B cell (primary cell): ENCODE measurements around the gene TTC4. TPM values are rescaled to one million over a fixed set of nuclear protein-coding genes. Genes with fewer than 3 reads are reported as not detected.

Experiments used
- ATAC-seq: fragments of 200-7000 bp; cut with Tn5 transposase; one replicate; pipeline ENCODE4 v1.10.0; 2021; ENCODE audit warnings: low read depth, mild to moderate bottlenecking, moderate number of reproducible peaks, moderate library complexity
- CTCF ChIA-PET: fragments of 350-600 bp; sonication (Branson Sonifier 250); formaldehyde crosslinking; loops from one replicate; lab custom pipeline; 2021; ENCODE audit warnings: antibody characterized with exemption, inconsistent platforms; lab: Charles Lee
- POLR2A ChIA-PET: fragments of 350-600 bp; sonication (Branson Sonifier 250); formaldehyde crosslinking; loops from one replicate; lab custom pipeline; 2021; ENCODE audit warnings: antibody characterized with exemption; lab: Charles Lee
- DNase-seq: peaks from one replicate; pipeline ENCODE4 v3.0.0; 2013
- H2AFZ ChIP-seq: 2 replicates; pipeline ENCODE4 v1.6.1; 2012; ENCODE audit warnings: mild to moderate bottlenecking, low read depth, low read length; ENCODE audit not compliant: insufficient read depth, poor library complexity, severe bottlenecking
- H3K27ac ChIP-seq, 2 donors: 1 replicate in 1 of 2; 2 replicates in 1 of 2; pipeline ENCODE4 v1.5.1; 2012 to 2013; ENCODE audit warnings: low read length in 2 of 2, mild to moderate bottlenecking in 2 of 2, moderate library complexity in 1 of 2
- H3K27me3 ChIP-seq, 4 experiments: fragments of 200-600 bp in 1 of 4; sonication (generic) in 1 of 4; replicated peaks in 1 of 4; 1 replicate in 2 of 4; 2 replicates in 2 of 4; pipeline versions ENCODE4 v1.6.1 to v1.7.0; 2013 to 2016; ENCODE audit warnings: low read length in 3 of 4, mild to moderate bottlenecking in 2 of 4, mixed read lengths in 1 of 4, moderate library complexity in 1 of 4; ENCODE audit not compliant: insufficient read depth in 4 of 4, control insufficient read depth in 3 of 4; ENCODE audit errors: control extremely low read depth in 1 of 4
- H3K36me3 ChIP-seq, 2 experiments: replicated peaks in 1 of 2; 1 replicate in 1 of 2; 2 replicates in 1 of 2; pipeline versions ENCODE4 v1.6.1 to v1.7.1; 2013; ENCODE audit warnings: low read length in 1 of 2; ENCODE audit not compliant: insufficient read depth in 2 of 2, control insufficient read depth in 1 of 2; ENCODE audit errors: control extremely low read depth in 1 of 2, extremely low read depth in 1 of 2
- H3K4me1 ChIP-seq, 2 donors: fragments of 200-600 bp in 1 of 2; sonication (generic) in 1 of 2; 1 replicate in 1 of 2; 2 replicates in 1 of 2; pipeline versions ENCODE4 v1.5.1 to v1.6.1; 2013 to 2017; ENCODE audit warnings: low read length in 2 of 2; ENCODE audit not compliant: control insufficient read depth in 2 of 2, insufficient read depth in 2 of 2
- H3K4me2 ChIP-seq: replicated peaks from 2 replicates; pipeline ENCODE3; 2012; ENCODE audit warnings: mild to moderate bottlenecking, low read depth, low read length; ENCODE audit not compliant: poor library complexity, severe bottlenecking
- H3K4me3 ChIP-seq, 5 experiments: fragments of 200-600 bp in 1 of 5; sonication (generic) in 1 of 5; 1 replicate in 3 of 5; 2 replicates in 2 of 5; pipeline versions ENCODE4 v1.5.1 to v1.7.0; 2011 to 2016; ENCODE audit warnings: low read length in 4 of 5, mild to moderate bottlenecking in 4 of 5, low read depth in 2 of 5, control low read depth in 1 of 5, moderate library complexity in 1 of 5; ENCODE audit not compliant: insufficient read depth in 1 of 5; ENCODE audit errors: control extremely low read depth in 1 of 5, extremely low read depth in 1 of 5
- H3K79me2 ChIP-seq: fragments of 200-600 bp; sonication (generic); one replicate; pipeline ENCODE4 v1.6.0; 2016; ENCODE audit warnings: low read length; ENCODE audit not compliant: control insufficient read depth, insufficient read depth
- H3K9ac ChIP-seq: fragments of 200-600 bp; sonication (generic); 2 replicates; pipeline ENCODE4 v1.6.1; 2017; ENCODE audit warnings: mild to moderate bottlenecking, low read length, moderate library complexity
- H3K9me3 ChIP-seq, 3 donors: one replicate each; pipeline versions ENCODE4 v1.6.1 to v1.7.1; 2013; ENCODE audit warnings: low read length in 2 of 3; ENCODE audit not compliant: control insufficient read depth in 2 of 3, insufficient read depth in 1 of 3; ENCODE audit errors: control extremely low read depth in 1 of 3
- H4K20me1 ChIP-seq: 2 replicates; pipeline ENCODE4 v1.6.0; 2012; ENCODE audit warnings: mild to moderate bottlenecking, low read length; ENCODE audit not compliant: insufficient read depth, control insufficient read depth, poor library complexity, severe bottlenecking
- H3K27ac Mint-ChIP-seq: one replicate; pipeline ENCODE4 v1.8.0; 2021; ENCODE audit warnings: mixed read lengths
- H3K27me3 Mint-ChIP-seq: one replicate; pipeline ENCODE4 v1.8.0; 2021; ENCODE audit warnings: mixed read lengths
- H3K4me1 Mint-ChIP-seq: one replicate; pipeline ENCODE4 v1.8.0; 2021; ENCODE audit warnings: mixed read lengths
- H3K4me3 Mint-ChIP-seq: one replicate; pipeline ENCODE4 v1.8.0; 2021; ENCODE audit warnings: mixed read lengths
- H3K9me3 Mint-ChIP-seq: one replicate; pipeline ENCODE4 v1.8.0; 2022; ENCODE audit warnings: mixed read lengths; ENCODE audit not compliant: insufficient read depth
- EZH2 ChIP-seq: IDR thresholded peaks from 2 replicates; pipeline ENCODE4 v1.6.1; 2012; ENCODE audit warnings: borderline replicate concordance, low read depth, mild to moderate bottlenecking, moderate library complexity, low read length; ENCODE audit not compliant: insufficient read depth, poor library complexity, severe bottlenecking
- WGBS: methylation state at CpG from one replicate; pipeline ENCODE4 v1.1.5; 2013; ENCODE audit warnings: missing lambda C conversion rate; ENCODE audit not compliant: insufficient coverage; 5-methylcytosine and 5-hydroxymethylcytosine counted together
- intact Hi-C: fragments of 100-400 bp; cut with micrococcal nuclease; formaldehyde crosslinking; loops from one replicate; pipeline ENCODE4 v1.10.0; 2022
- polyA plus RNA-seq: library from polyadenylated mRNA; depleted of rRNA; stranded (reverse); fragments of >200 nt; gene quantifications from 2 replicates; pipeline ENCODE4 v1.2.3, GENCODE V29; 2012
- total RNA-seq, 2 donors: library from RNA; stranded (reverse); fragments of 120-200 nt in 1 of 2; gene quantifications; 1 replicate in 1 of 2; 2 replicates in 1 of 2; pipeline versions ENCODE4 v1.2.3 to v1.2.4, GENCODE V29; 2013 to 2022
- TF ChIP-seq, protein P1 (sequence below): fragments of 200-600 bp; IDR thresholded peaks from one replicate; pipeline ENCODE4 v1.8.0; 2022; ENCODE audit warnings: antibody characterized with exemption, mild to moderate bottlenecking

The TTC4 gene
- total and polyA plus RNA-seq, 2 donors (not counting 1 experiment from before 2014, with no cell fraction given): 9.9 to 23.9 TPM

DNA sequence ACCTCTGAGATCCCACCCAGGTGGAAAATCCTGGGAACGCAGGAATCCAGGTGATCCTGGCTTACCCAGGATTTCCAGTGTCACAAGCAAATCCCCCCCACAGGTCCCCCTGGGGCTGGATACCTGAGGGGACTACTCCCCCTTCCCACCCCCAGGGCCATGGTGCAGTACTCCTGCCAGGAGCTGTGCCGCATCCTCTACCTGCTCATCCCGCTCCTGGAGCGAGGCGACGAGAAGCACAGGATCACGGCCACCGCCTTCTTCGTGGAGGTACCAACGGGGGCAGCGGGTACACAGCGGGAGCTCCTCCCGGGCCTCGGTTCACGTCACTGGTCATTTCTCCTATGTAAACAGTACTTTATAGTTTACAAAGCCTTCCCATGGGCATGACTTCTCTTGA lies 20.4 kb upstream of the TTC4 start:
- Histone ChIP-seq H3K4me2 (no peak overlapping the region), H3K9ac (no peak overlapping the region), H2AFZ (no peak overlapping the region), H3K9me3 (no peaks in the 10 kb centered on the region), H3K4me1 (no peaks in the 10 kb centered on the region), H3K79me2 (no peaks in the 10 kb centered on the region), H3K36me3 (no peaks in the 10 kb centered on the region), H3K27me3 (no peaks in the 10 kb centered on the region), H3K4me3 (no peak overlapping the region), H4K20me1 (no peaks in the 10 kb centered on the region), H3K27ac (no peak overlapping the region)
- CTCF ChIA-PET: no interaction called here
- POLR2A ChIA-PET: no interaction called here
- WGBS: over 99% methylated on average over 14 of the region's 15 CpGs
- no peaks in the 10 kb centered on the region for H3K4me1 Mint-ChIP-seq
- DNase-seq: no peak
- no peaks in the 10 kb centered on the region for H3K9me3 Mint-ChIP-seq
- ATAC-seq: no peak
- H3K4me3 Mint-ChIP-seq: no peak overlapping the region
- TF ChIP-seq EZH2: no peak
- TF ChIP-seq, protein P1, sequence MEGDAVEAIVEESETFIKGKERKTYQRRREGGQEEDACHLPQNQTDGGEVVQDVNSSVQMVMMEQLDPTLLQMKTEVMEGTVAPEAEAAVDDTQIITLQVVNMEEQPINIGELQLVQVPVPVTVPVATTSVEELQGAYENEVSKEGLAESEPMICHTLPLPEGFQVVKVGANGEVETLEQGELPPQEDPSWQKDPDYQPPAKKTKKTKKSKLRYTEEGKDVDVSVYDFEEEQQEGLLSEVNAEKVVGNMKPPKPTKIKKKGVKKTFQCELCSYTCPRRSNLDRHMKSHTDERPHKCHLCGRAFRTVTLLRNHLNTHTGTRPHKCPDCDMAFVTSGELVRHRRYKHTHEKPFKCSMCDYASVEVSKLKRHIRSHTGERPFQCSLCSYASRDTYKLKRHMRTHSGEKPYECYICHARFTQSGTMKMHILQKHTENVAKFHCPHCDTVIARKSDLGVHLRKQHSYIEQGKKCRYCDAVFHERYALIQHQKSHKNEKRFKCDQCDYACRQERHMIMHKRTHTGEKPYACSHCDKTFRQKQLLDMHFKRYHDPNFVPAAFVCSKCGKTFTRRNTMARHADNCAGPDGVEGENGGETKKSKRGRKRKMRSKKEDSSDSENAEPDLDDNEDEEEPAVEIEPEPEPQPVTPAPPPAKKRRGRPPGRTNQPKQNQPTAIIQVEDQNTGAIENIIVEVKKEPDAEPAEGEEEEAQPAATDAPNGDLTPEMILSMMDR: no peak
- H3K27ac Mint-ChIP-seq: no peak overlapping the region
- H3K27me3 Mint-ChIP-seq: peaks cover 28% of the 10 kb centered on the region
- intact Hi-C loops: no loop called here

DNA sequence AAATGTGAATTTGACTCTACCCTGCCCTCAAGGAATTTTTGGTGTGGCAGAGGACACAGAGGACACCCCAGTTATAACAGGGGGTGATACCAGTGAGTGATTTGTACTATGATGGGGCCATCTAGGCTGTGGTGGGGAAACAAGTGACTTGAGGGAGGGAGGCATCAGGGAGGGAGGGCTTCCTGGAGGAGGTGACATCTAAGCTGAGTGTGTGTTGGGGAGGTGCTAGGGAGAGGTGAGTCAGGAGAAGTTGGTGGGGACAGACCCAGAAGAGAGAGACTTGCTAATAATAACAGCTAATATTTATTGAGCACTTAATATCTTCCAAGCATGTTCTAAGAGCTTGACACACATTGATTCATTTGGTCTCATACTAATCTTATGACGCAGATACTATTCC lies 19.9 kb upstream of the TTC4 start:
- Histone ChIP-seq H3K9me3 (no peaks in the 10 kb centered on the region), H4K20me1 (no peaks in the 10 kb centered on the region), H2AFZ (no peak overlapping the region), H3K9ac (no peak overlapping the region), H3K4me3 (no peak overlapping the region), H3K27ac (no peak overlapping the region), H3K27me3 (no peaks in the 10 kb centered on the region), H3K79me2 (no peaks in the 10 kb centered on the region), H3K4me2 (no peak overlapping the region), H3K4me1 (no peaks in the 10 kb centered on the region), H3K36me3 (no peaks in the 10 kb centered on the region)
- H3K4me1 Mint-ChIP-seq: no peaks in the 10 kb centered on the region
- no peak overlapping the region for H3K27ac Mint-ChIP-seq
- intact Hi-C loops: no loop called here
- no peaks in the 10 kb centered on the region for H3K9me3 Mint-ChIP-seq
- CTCF ChIA-PET: no interaction called here
- POLR2A ChIA-PET: no interaction called here
- DNase-seq (no peak), ATAC-seq (no peak)
- peaks cover 26% of the 10 kb centered on the region for H3K27me3 Mint-ChIP-seq
- H3K4me3 Mint-ChIP-seq: no peak overlapping the region
- TF ChIP-seq, protein P1: no peak
- no peak for TF ChIP-seq EZH2
- 89% methylated on average over 1 of the region's 1 CpG for WGBS
